Activated naive CD8-positive, alpha-beta T cell treated with anti-CD3 and anti-CD28 coated beads, Interleukin-2, amount 50 U/mL, for 16 hours (primary cell): ENCODE data around the gene RPL28.
A peak's percentile ranks its signal among the peaks of the same experiment; 100 is the strongest.

Experiments used
- DNase-seq: peaks from one replicate; pipeline ENCODE4 v3.0.0-alpha.2; 2020; ENCODE audit warnings: low read depth, low spot score

Gene RPL28

GRCh38 chr19:55385724-55386492, at the start of gene RPL28:
TSS of gene RPL28 (plus strand) at chr19:55385932. CDS start at chr19:55386358, 426 bp downstream.
- peak; percentile 93 for DNase-seq

GRCh38 chr19:55336101-55336500, 49.6 kb upstream of the RPL28 start:
- DNase-seq: no peak

- DNase-seq: peak; percentile 100
Observed at GRCh38 chr19:55339105-55339888, 46.4 kb upstream of the RPL28 start, which contains the start of gene KMT5C. TSS of gene KMT5C (plus strand) at chr19:55339876. CDS start at chr19:55341937, 2,061 bp downstream.

- DNase-seq: no peak
Observed at GRCh38 chr19:55339889-55340783, 45.6 kb upstream of the RPL28 start.

- no peak for DNase-seq
Observed at GRCh38 chr19:55340784-55341147, 45.0 kb upstream of the RPL28 start.

- DNase-seq: no peak
Observed at GRCh38 chr19:55341171-55341588, 44.6 kb upstream of the RPL28 start.

GRCh38 chr19:55341595-55342531, 43.9 kb upstream of the RPL28 start:
- DNase-seq: no peak

- no peak for DNase-seq
Observed at GRCh38 chr19:55344444-55344843, 41.3 kb upstream of the RPL28 start.

GRCh38 chr19:55345101-55345817, 40.5 kb upstream of the RPL28 start:
- DNase-seq: no peak

GRCh38 chr19:55345818-55346724, 39.7 kb upstream of the RPL28 start:
- DNase-seq: no peak

GRCh38 chr19:55346725-55347441, 38.8 kb upstream of the RPL28 start:
- no peak for DNase-seq

- no peak for DNase-seq
Observed at GRCh38 chr19:55347442-55348009, 38.2 kb upstream of the RPL28 start.

GRCh38 chr19:55348317-55349034, 37.3 kb upstream of the RPL28 start:
- no peak for DNase-seq

- no peak for DNase-seq
Observed at GRCh38 chr19:55350620-55351315, 35.0 kb upstream of the RPL28 start.

- DNase-seq: no peak
Observed at GRCh38 chr19:55352040-55352439, 33.7 kb upstream of the RPL28 start.

- no peak for DNase-seq
Observed at GRCh38 chr19:55352549-55353145, 33.1 kb upstream of the RPL28 start.
